CD4-positive, CD25-positive, alpha-beta regulatory T cell (primary cell): ENCODE results near the gene EIF4H. TPM values are rescaled to one million over a fixed set of nuclear protein-coding genes. Genes with fewer than 3 reads are reported as not detected.

Source experiments
- ATAC-seq, 2 donors: fragments of 150-1000 bp; cut with Tn5 transposase; one replicate each; pipeline ENCODE4 v1.10.0; 2021; ENCODE audit warnings: low read depth in 2 of 2, moderate number of reproducible peaks in 2 of 2, moderate library complexity in 1 of 2
- DNase-seq, 3 donors: peaks; one replicate each; pipeline versions ENCODE4 v3.0.0 to v3.0.0-alpha.2; 2012 to 2022; ENCODE audit warnings: mixed read lengths in 1 of 3
- H3K27ac ChIP-seq: one replicate; pipeline ENCODE4 v1.7.0; 2013; ENCODE audit warnings: mild to moderate bottlenecking, low read length; ENCODE audit not compliant: insufficient read depth, poor library complexity, severe bottlenecking
- H3K27me3 ChIP-seq: one replicate; pipeline ENCODE4 v1.7.0; 2013; ENCODE audit warnings: low read length; ENCODE audit not compliant: control insufficient read depth, insufficient read depth
- H3K36me3 ChIP-seq: one replicate; pipeline ENCODE4 v1.7.0; 2013; ENCODE audit warnings: mild to moderate bottlenecking, low read length, moderate library complexity; ENCODE audit not compliant: control insufficient read depth, insufficient read depth
- H3K4me1 ChIP-seq: 2 replicates; pipeline ENCODE4 v1.7.0; 2013; ENCODE audit warnings: mild to moderate bottlenecking, low read length; ENCODE audit not compliant: insufficient read depth, control insufficient read depth, poor library complexity, severe bottlenecking
- H3K4me3 ChIP-seq: one replicate; pipeline ENCODE4 v1.7.0; 2013; ENCODE audit warnings: low read depth, mild to moderate bottlenecking, low read length, moderate library complexity
- H3K9me3 ChIP-seq, 2 experiments: 1 replicate in 1 of 2; 2 replicates in 1 of 2; pipeline ENCODE4 v1.7.0; 2013; ENCODE audit warnings: low read length in 2 of 2, mild to moderate bottlenecking in 1 of 2, moderate library complexity in 1 of 2; ENCODE audit not compliant: control insufficient read depth in 2 of 2
- H3K27ac Mint-ChIP-seq, 3 donors: one replicate each; pipeline ENCODE4 v1.8.0; 2020 to 2022; ENCODE audit warnings: mild to moderate bottlenecking in 3 of 3, mixed read lengths in 3 of 3, moderate library complexity in 2 of 3
- H3K27me3 Mint-ChIP-seq: one replicate; pipeline ENCODE4 v1.8.0; 2022; ENCODE audit warnings: mild to moderate bottlenecking, mixed read lengths
- H3K36me3 Mint-ChIP-seq: one replicate; pipeline ENCODE4 v1.8.0; 2020; ENCODE audit warnings: mixed read lengths
- H3K4me1 Mint-ChIP-seq, 4 donors: one replicate each; pipeline ENCODE4 v1.8.0; 2020 to 2022; ENCODE audit warnings: mixed read lengths in 4 of 4, mild to moderate bottlenecking in 1 of 4
- H3K4me3 Mint-ChIP-seq, 4 donors: one replicate each; pipeline ENCODE4 v1.8.0; 2020 to 2022; ENCODE audit warnings: mild to moderate bottlenecking in 4 of 4, mixed read lengths in 4 of 4, moderate library complexity in 3 of 4
- H3K9me3 Mint-ChIP-seq, 7 donors: one replicate each; pipeline ENCODE4 v1.8.0; 2020 to 2022; ENCODE audit warnings: mixed read lengths in 7 of 7, mild to moderate bottlenecking in 3 of 7, moderate library complexity in 2 of 7
- polyA plus RNA-seq, 4 donors: library from polyadenylated mRNA; unstranded; fragments of 300-500 nt; fragmentation: Illumina TruSeq; gene quantifications; one replicate each; pipeline ENCODE4 v1.2.3, GENCODE V29; 2021
- total RNA-seq: library from RNA; stranded (reverse); gene quantifications from one replicate; pipeline ENCODE4 v1.2.3, GENCODE V29; 2022

The EIF4H gene
- total and polyA plus RNA-seq, 5 donors from 2014 or later: 222 to 263 (median 243) TPM

DNA sequence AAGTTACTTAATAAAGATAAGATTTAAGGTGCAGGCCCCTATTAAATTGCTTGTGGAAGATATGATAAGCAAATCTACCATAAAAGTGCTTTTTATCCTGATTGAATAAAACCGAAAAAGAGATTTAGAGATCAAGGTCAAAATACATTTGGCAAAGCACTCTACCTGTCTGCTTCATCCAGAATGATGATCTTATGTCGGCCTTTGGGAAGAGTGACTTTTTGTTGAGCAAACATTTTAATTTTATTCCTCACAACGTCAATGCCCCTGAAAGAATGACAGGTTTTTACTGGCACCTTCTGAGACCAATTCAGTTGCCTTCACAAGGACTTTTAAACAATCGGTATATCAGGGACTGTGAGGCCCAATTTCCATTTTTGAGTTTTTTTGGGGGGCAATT is 72.3 kb downstream of the EIF4H start:
- Histone ChIP-seq H3K9me3 (no peaks in the 10 kb centered on the region), H3K36me3 (peaks cover 68% of the 10 kb centered on the region), H3K4me3 (no peak overlapping the region), H3K27me3 (no peaks in the 10 kb centered on the region), H3K27ac (no peak overlapping the region), H3K4me1 (no peaks in the 10 kb centered on the region)
- ATAC-seq: no peak
- Mint-ChIP-seq H3K27ac (no peak overlapping the region), H3K9me3 (no peaks in the 10 kb centered on the region), H3K4me1 (peaks cover 0 to 13% (median 2%) of the 10 kb centered on the region in 4 donors), H3K4me3 (no peak overlapping the region), H3K27me3 (no peaks in the 10 kb centered on the region), H3K36me3 (peaks cover 21% of the 10 kb centered on the region)
- DNase-seq: no peak

Other genes with a start within 250 kb of the EIF4H start
- 0.35 TPM for gene ELN, start 146.2 kb upstream of the EIF4H start, total RNA-seq
- gene ELN, start 146.2 kb upstream of the EIF4H start, polyA plus RNA-seq: not detected
- 14.4 TPM for gene LIMK1, start 90.6 kb upstream of the EIF4H start, total RNA-seq
- 1 to 10 TPM; 1.7 to 3.1 (median 2.5) TPM for gene LIMK1, start 90.6 kb upstream of the EIF4H start, polyA plus RNA-seq
- 3.9 TPM for gene LAT2, start 35.6 kb downstream of the EIF4H start, total RNA-seq
- 1 to 10 TPM; 2.2 to 6.3 (median 3.1) TPM for gene LAT2, start 35.6 kb downstream of the EIF4H start, polyA plus RNA-seq
- gene RFC2, start 80.0 kb downstream of the EIF4H start, total RNA-seq: 15.8 TPM
- gene RFC2, start 80.0 kb downstream of the EIF4H start, polyA plus RNA-seq: 10 to 100 TPM; 26.4 to 33.8 (median 27.5) TPM
- gene CLIP2, start 115.1 kb downstream of the EIF4H start, total RNA-seq: 2.9 TPM
- under 1 TPM; 0.09 to 0.38 (median 0.21) TPM for gene CLIP2, start 115.1 kb downstream of the EIF4H start, polyA plus RNA-seq